Bronchial epithelial cell (primary cell): ENCODE results near the gene SET. TPM values are rescaled to one million over a fixed set of nuclear protein-coding genes. Genes with fewer than 3 reads are reported as not detected.

ENCODE experiments used
- DNase-seq: peaks from one replicate; pipeline ENCODE4 v3.0.0-alpha.2; 2010; ENCODE audit warnings: low read depth
- FAIRE-seq: peaks from 2 replicates; lab custom pipeline; 2011; peaks lifted over from hg19 to GRCh38; lab: Jason Lieb, UNC
- H3K27me3 ChIP-seq: 2 replicates; pipeline ENCODE4 v1.5.1; 2011; ENCODE audit warnings: low read length; ENCODE audit not compliant: control insufficient read depth, insufficient read depth
- H3K36me3 ChIP-seq: 2 replicates; pipeline ENCODE4 v1.5.1; 2011; ENCODE audit warnings: low read length; ENCODE audit not compliant: control insufficient read depth, insufficient read depth
- H3K4me3 ChIP-seq: 2 replicates; pipeline ENCODE4 v1.5.1; 2011; ENCODE audit warnings: mild to moderate bottlenecking, low read depth, low read length, control low read depth
- CTCF ChIP-seq: IDR thresholded peaks from 2 replicates; pipeline ENCODE4 v1.5.1; 2011; ENCODE audit warnings: mild to moderate bottlenecking, moderate library complexity, low read length, control low read depth, inconsistent platforms; ENCODE audit not compliant: insufficient read depth, severe bottlenecking
- total RNA-seq: library from RNA; depleted of rRNA; stranded (reverse); fragments of >200 nt; gene quantifications from 2 replicates; pipeline ENCODE4 v1.2.1, GENCODE V29; 2014

Gene SET
- total RNA-seq, 1 donor from 2014 or later, result 717 TPM

- no peak overlapping the region for H3K4me3 ChIP-seq
- H3K27me3 ChIP-seq, result no peaks in the 10 kb centered on the region
- DNase-seq (no peak), FAIRE-seq (no peak)
- H3K36me3 ChIP-seq, result no peaks in the 10 kb centered on the region
- TF ChIP-seq CTCF, result no peak
Measured at GRCh38 chr9:128713411-128713780, 24.4 kb downstream of the SET start.

GRCh38 chr9:128713941-128714573, 25.0 kb downstream of the SET start:
- no peak overlapping the region for H3K4me3 ChIP-seq
- TF ChIP-seq CTCF, result no peak
- no peaks in the 10 kb centered on the region for H3K36me3 ChIP-seq
- DNase-seq (no peak), FAIRE-seq (no peak)
- H3K27me3 ChIP-seq, result no peaks in the 10 kb centered on the region

GRCh38 chr9:128714586-128715435, 25.8 kb downstream of the SET start:
- H3K4me3 ChIP-seq, result no peak overlapping the region
- no peaks in the 10 kb centered on the region for H3K36me3 ChIP-seq
- no peaks in the 10 kb centered on the region for H3K27me3 ChIP-seq
- DNase-seq (no peak), FAIRE-seq (no peak)
- no peak for TF ChIP-seq CTCF

- no peaks in the 10 kb centered on the region for H3K27me3 ChIP-seq
- FAIRE-seq, result no peak
- no peaks in the 10 kb centered on the region for H3K36me3 ChIP-seq
- H3K4me3 ChIP-seq, result no peak overlapping the region
- no peak for DNase-seq
- no peak for TF ChIP-seq CTCF
Measured at GRCh38 chr9:128715436-128715750, 26.4 kb downstream of the SET start.

GRCh38 chr9:128716581-128717254, 27.7 kb downstream of the SET start:
- H3K27me3 ChIP-seq, result no peaks in the 10 kb centered on the region
- peaks cover 4% of the 10 kb centered on the region for H3K36me3 ChIP-seq
- DNase-seq (no peak), FAIRE-seq (no peak)
- TF ChIP-seq CTCF, result no peak
- no peak overlapping the region for H3K4me3 ChIP-seq
